GM18873 (cell line): ENCODE measurements around the gene DNAJC12.
"Not testable (repeated sequence)": the region's sequence is repeated elsewhere in the genome, so short reads cannot be mapped to it uniquely, and the experiment has no call there.

ENCODE experiments used
- ATAC-seq: cut with Tn5 transposase; IDR thresholded peaks from one replicate; pipeline ENCODE4 v1.9.1; 2021; ENCODE audit warnings: mild to moderate bottlenecking, moderate library complexity, moderate number of reproducible peaks; ENCODE audit not compliant: unreplicated experiment, low FRiP score

DNAJC12 gene

GRCh38 chr10:67841737-67842136 is 3.7 kb upstream of the DNAJC12 start:
- ATAC-seq: no peak

GRCh38 chr10:67839951-67840350 is 2.0 kb upstream of the DNAJC12 start:
- ATAC-seq: no peak

GRCh38 chr10:67839511-67839910 is 1.5 kb upstream of the DNAJC12 start:
- ATAC-seq: not testable (repeated sequence)

GRCh38 chr10:67836972-67837371 is 1.0 kb downstream of the DNAJC12 start:
- no peak for ATAC-seq

- ATAC-seq: no peak
Observed at GRCh38 chr10:67836488-67836887, 1.5 kb downstream of the DNAJC12 start.

- not testable (repeated sequence) for ATAC-seq
Observed at GRCh38 chr10:67835541-67836394, 2.2 kb downstream of the DNAJC12 start.

GRCh38 chr10:67834375-67834774 is 3.6 kb downstream of the DNAJC12 start:
- ATAC-seq: no peak

- ATAC-seq: no peak
Observed at GRCh38 chr10:67827811-67828210, 10.2 kb downstream of the DNAJC12 start.

- peak; percentile 55 for ATAC-seq
Observed at GRCh38 chr10:67819768-67820204, 18.2 kb downstream of the DNAJC12 start.

GRCh38 chr10:67818323-67818722 is 19.7 kb downstream of the DNAJC12 start:
- ATAC-seq: no peak

GRCh38 chr10:67816719-67817118 is 21.3 kb downstream of the DNAJC12 start:
- no peak for ATAC-seq

GRCh38 chr10:67815571-67816059 is 22.4 kb downstream of the DNAJC12 start:
- no peak for ATAC-seq

GRCh38 chr10:67812007-67812406 is 26.0 kb downstream of the DNAJC12 start:
- ATAC-seq: no peak

GRCh38 chr10:67809107-67809506 is 28.9 kb downstream of the DNAJC12 start:
- no peak for ATAC-seq

GRCh38 chr10:67808704-67809103 is 29.3 kb downstream of the DNAJC12 start:
- no peak for ATAC-seq

- ATAC-seq: no peak
Observed at GRCh38 chr10:67807855-67808456, 30.0 kb downstream of the DNAJC12 start.

GRCh38 chr10:67804395-67804678 is 33.7 kb downstream of the DNAJC12 start:
- ATAC-seq: no peak

- peak; percentile 59 for ATAC-seq
Observed at GRCh38 chr10:67803588-67804394, 34.2 kb downstream of the DNAJC12 start.

GRCh38 chr10:67802767-67803538 is 35.0 kb downstream of the DNAJC12 start:
- no peak for ATAC-seq

- no peak for ATAC-seq
Observed at GRCh38 chr10:67801118-67801517, 36.9 kb downstream of the DNAJC12 start.
